ENCODE measurements around the gene TTLL7.

Gene TTLL7

GRCh38 chr1:83816836-83817235 is 182.1 kb downstream of the TTLL7 start:
- DNase-seq (ENCODE audit: low spot score) = no peak

- DNase-seq (ENCODE audit: low spot score) = no peak
Measured at GRCh38 chr1:83815330-83815729, 183.6 kb downstream of the TTLL7 start.
